ENCODE results near the gene NMT1. TPM values are rescaled to one million over a fixed set of nuclear protein-coding genes. Genes with fewer than 3 reads are reported as not detected.

Gene NMT1
- total RNA-seq, 1 experiment from 2014 or later, result 173 TPM

GRCh38 chr17:45029096-45029495 is 32.0 kb upstream of the NMT1 start:
- POLR2A ChIA-PET, result no interaction called here
- H3K9me3 Mint-ChIP-seq (ENCODE audit: unreplicated experiment), result no peaks in the 10 kb centered on the region
- no peak for TF ChIP-seq CTCF (IDR thresholded peaks at IDR 0.05; ENCODE audit: insufficient read depth in 1 of 2, low read depth in 1 of 2, low read length in 1 of 2, severe bottlenecking in 1 of 2, unreplicated experiment in 1 of 2)
- no peaks in the 10 kb centered on the region for H3K9me3 ChIP-seq
- no peak for DNase-seq
- H3K27me3 Mint-ChIP-seq (ENCODE audit: insufficient read depth, unreplicated experiment), result no peaks in the 10 kb centered on the region
- H3K4me3 Mint-ChIP-seq (ENCODE audit: unreplicated experiment), result no peak overlapping the region
- no peak overlapping the region for H3K4me3 ChIP-seq (ENCODE audit: low read depth, low read length)
- H3K4me1 Mint-ChIP-seq (ENCODE audit: low read depth, unreplicated experiment), result no peaks in the 10 kb centered on the region
- no peaks in the 10 kb centered on the region for H3K27me3 ChIP-seq (replicated peaks; ENCODE audit: control insufficient read depth, insufficient read depth, low read length)
- H3K36me3 ChIP-seq (ENCODE audit: control insufficient read depth, insufficient read depth, low read length), result no peaks in the 10 kb centered on the region; the same call in none of the 2 replicates
- no peaks in the 10 kb centered on the region for H3K4me1 ChIP-seq
- intact Hi-C loops (cut with micrococcal nuclease; ENCODE audit: unreplicated experiment), result no loop called here
- no TSS peak for BruUV-seq (replicated peaks)
- CTCF ChIA-PET, result no interaction called here
- no peaks in the 10 kb centered on the region for H3K36me3 Mint-ChIP-seq (ENCODE audit: insufficient read depth, unreplicated experiment)
- no peak overlapping the region for H3K27ac Mint-ChIP-seq (ENCODE audit: unreplicated experiment)

- no peaks in the 10 kb centered on the region for H3K27me3 Mint-ChIP-seq (ENCODE audit: insufficient read depth, unreplicated experiment)
- DNase-seq, result no peak
- Histone ChIP-seq H3K27me3 (replicated peaks; ENCODE audit: control insufficient read depth, insufficient read depth, low read length) (no peaks in the 10 kb centered on the region), H3K4me1 (no peaks in the 10 kb centered on the region), H3K9me3 (no peaks in the 10 kb centered on the region), H3K4me3 (ENCODE audit: low read depth, low read length) (no peak overlapping the region), H3K36me3 (ENCODE audit: control insufficient read depth, insufficient read depth, low read length) (no peaks in the 10 kb centered on the region; the same call in none of the 2 replicates)
- intact Hi-C loops (cut with micrococcal nuclease; ENCODE audit: unreplicated experiment), result no loop called here
- POLR2A ChIA-PET, result interaction anchor here (0.5 kb wide), 1 partner anchor 118 kb away, joined by 3 read pairs; no protein-coding TSS in a partner anchor
- H3K36me3 Mint-ChIP-seq (ENCODE audit: insufficient read depth, unreplicated experiment), result no peaks in the 10 kb centered on the region
- H3K9me3 Mint-ChIP-seq (ENCODE audit: unreplicated experiment), result no peaks in the 10 kb centered on the region
- BruUV-seq (replicated peaks), result no TSS peak
- no peak for TF ChIP-seq CTCF (IDR thresholded peaks at IDR 0.05; ENCODE audit: insufficient read depth in 1 of 2, low read depth in 1 of 2, low read length in 1 of 2, severe bottlenecking in 1 of 2, unreplicated experiment in 1 of 2)
- CTCF ChIA-PET, result no interaction called here
- no peak overlapping the region for H3K27ac Mint-ChIP-seq (ENCODE audit: unreplicated experiment)
- H3K4me1 Mint-ChIP-seq (ENCODE audit: low read depth, unreplicated experiment), result no peaks in the 10 kb centered on the region
- H3K4me3 Mint-ChIP-seq (ENCODE audit: unreplicated experiment), result no peak overlapping the region
Observed at GRCh38 chr17:45029758-45030423, 31.2 kb upstream of the NMT1 start.

GRCh38 chr17:45030733-45031132 is 30.4 kb upstream of the NMT1 start:
- Mint-ChIP-seq H3K9me3 (ENCODE audit: unreplicated experiment) (no peaks in the 10 kb centered on the region), H3K36me3 (ENCODE audit: insufficient read depth, unreplicated experiment) (no peaks in the 10 kb centered on the region), H3K4me3 (ENCODE audit: unreplicated experiment) (no peak overlapping the region), H3K27ac (ENCODE audit: unreplicated experiment) (no peak overlapping the region), H3K27me3 (ENCODE audit: insufficient read depth, unreplicated experiment) (no peaks in the 10 kb centered on the region), H3K4me1 (ENCODE audit: low read depth, unreplicated experiment) (no peaks in the 10 kb centered on the region)
- Histone ChIP-seq H3K4me1 (no peaks in the 10 kb centered on the region), H3K4me3 (ENCODE audit: low read depth, low read length) (no peak overlapping the region), H3K9me3 (no peaks in the 10 kb centered on the region), H3K27me3 (replicated peaks; ENCODE audit: control insufficient read depth, insufficient read depth, low read length) (no peaks in the 10 kb centered on the region), H3K36me3 (ENCODE audit: control insufficient read depth, insufficient read depth, low read length) (no peaks in the 10 kb centered on the region; the same call in none of the 2 replicates)
- POLR2A ChIA-PET, result interaction anchor here (0.5 kb wide), 1 partner anchor 119 kb away, joined by 3 read pairs; no protein-coding TSS in a partner anchor
- CTCF ChIA-PET, result no interaction called here
- TF ChIP-seq CTCF (IDR thresholded peaks at IDR 0.05; ENCODE audit: insufficient read depth in 1 of 2, low read depth in 1 of 2, low read length in 1 of 2, severe bottlenecking in 1 of 2, unreplicated experiment in 1 of 2), result no peak
- no TSS peak for BruUV-seq (replicated peaks)
- intact Hi-C loops (cut with micrococcal nuclease; ENCODE audit: unreplicated experiment), result no loop called here
- no peak for DNase-seq

Data from Caco-2 (cell line).